HepG2 (cell line): ENCODE data around the gene AQP11. TPM values are rescaled to one million over a fixed set of nuclear protein-coding genes. Genes with fewer than 3 reads are reported as not detected.

Experiments
- AHR ChIP-seq: IDR thresholded peaks from 2 replicates; pipeline ENCODE4 v1.6.1; 2018; ENCODE audit warnings: missing genetic modification reagents, missing compliant biosample characterization
- BORCS8-MEF2B ChIP-seq: sonication (generic); formaldehyde crosslinking; IDR thresholded peaks from 2 replicates; pipeline ENCODE4 v1.8.0; 2022; ENCODE audit warnings: mild to moderate bottlenecking, missing genetic modification reagents
- HNF4A ChIP-seq: sonication (generic); formaldehyde crosslinking; IDR thresholded peaks from 2 replicates; pipeline ENCODE4 v1.4.0; 2020; ENCODE audit warnings: missing genetic modification reagents
- IKZF1 ChIP-seq: fragments of 450-650 bp; IDR thresholded peaks from 2 replicates; pipeline ENCODE4 v1.7.1; 2016
- MZF1 ChIP-seq: sonication (generic); formaldehyde crosslinking; IDR thresholded peaks from 2 replicates; pipeline ENCODE4 v1.8.1; 2023; ENCODE audit warnings: mild to moderate bottlenecking, missing genetic modification reagents, borderline replicate concordance
- RBM39 ChIP-seq: fragments of 200-400 bp; formaldehyde crosslinking; IDR thresholded peaks from one replicate; pipeline ENCODE4 v1.6.1; 2018; ENCODE audit warnings: antibody characterized with exemption, mild to moderate bottlenecking, low read depth, low read length; ENCODE audit not compliant: poor library complexity, severe bottlenecking
- RNF219 ChIP-seq: sonication (generic); formaldehyde crosslinking; IDR thresholded peaks from 2 replicates; pipeline ENCODE4 v1.5.0; 2020; ENCODE audit warnings: mild to moderate bottlenecking, missing genetic modification reagents
- TCF7 ChIP-seq: sonication (generic); IDR thresholded peaks from 2 replicates; pipeline ENCODE4 v1.6.1; 2016; ENCODE audit warnings: antibody characterized with exemption, low read depth
- ZBTB43 ChIP-seq: sonication (generic); formaldehyde crosslinking; conservative IDR thresholded peaks from 2 replicates; pipeline ENCODE4 v1.4.0; 2020; ENCODE audit warnings: missing genetic modification reagents
- ZNF142 ChIP-seq: sonication (generic); formaldehyde crosslinking; IDR thresholded peaks from 2 replicates; pipeline ENCODE4 v1.4.0; 2020; ENCODE audit warnings: missing genetic modification reagents
- ZNF431 ChIP-seq: sonication (generic); formaldehyde crosslinking; IDR thresholded peaks from 2 replicates; pipeline ENCODE4 v1.9.0; 2022; ENCODE audit warnings: missing genetic modification reagents, low read depth, mild to moderate bottlenecking, borderline replicate concordance
- ZNF484 ChIP-seq: sonication (generic); formaldehyde crosslinking; IDR thresholded peaks from 2 replicates; pipeline ENCODE4 v1.5.1; 2020; ENCODE audit warnings: mild to moderate bottlenecking, low read depth, missing genetic modification reagents, borderline replicate concordance
- polyA plus RNA-seq, 8 experiments: library from polyadenylated mRNA; depleted of rRNA in 3 of 8; stranded (reverse) in 7 of 8; unstranded in 1 of 8; fragments of >200 nt; fragmentation: Illumina TruSeq in 4 of 8; extraction: Trizol in 4 of 8; gene quantifications; 2 replicates each; pipeline versions ENCODE4 v1.2.1 to v1.2.3, GENCODE V29; 2011 to 2016; ENCODE audit warnings: low read depth in 4 of 8, missing spikeins in 1 of 8, mixed read lengths in 1 of 8; ENCODE audit not compliant: insufficient read depth in 1 of 8
- total RNA-seq, 5 experiments: library from RNA; depleted of rRNA; stranded (reverse); fragments of >200 nt; fragmentation: Illumina TruSeq; extraction: Trizol; gene quantifications; 2 replicates each; pipeline ENCODE4 v1.2.3, GENCODE V29; 2016; ENCODE audit warnings: low read depth in 1 of 5
- TF ChIP-seq, protein P1 (sequence below): IDR thresholded peaks from 2 replicates; pipeline ENCODE4 v1.6.1; 2018; ENCODE audit warnings: missing genetic modification reagents, mild to moderate bottlenecking, missing compliant biosample characterization
- TF ChIP-seq, protein P2 (sequence below): sonication (generic); formaldehyde crosslinking; conservative IDR thresholded peaks from 2 replicates; pipeline ENCODE4 v1.5.0; 2020; ENCODE audit warnings: missing genetic modification reagents
- TF ChIP-seq, protein P3 (sequence below): IDR thresholded peaks from 2 replicates; pipeline ENCODE4 v1.6.1; 2016

Gene AQP11
- total and polyA plus RNA-seq, 2 of the 13 experiments (the other 11 are each of a cell fraction or from before 2014, with no cell fraction given), result 10.4 to 15.3 TPM

GRCh38 chr11:77590194-77590782 lies 535 bp downstream of the AQP11 start (continued):
- TF ChIP-seq, protein P1, sequence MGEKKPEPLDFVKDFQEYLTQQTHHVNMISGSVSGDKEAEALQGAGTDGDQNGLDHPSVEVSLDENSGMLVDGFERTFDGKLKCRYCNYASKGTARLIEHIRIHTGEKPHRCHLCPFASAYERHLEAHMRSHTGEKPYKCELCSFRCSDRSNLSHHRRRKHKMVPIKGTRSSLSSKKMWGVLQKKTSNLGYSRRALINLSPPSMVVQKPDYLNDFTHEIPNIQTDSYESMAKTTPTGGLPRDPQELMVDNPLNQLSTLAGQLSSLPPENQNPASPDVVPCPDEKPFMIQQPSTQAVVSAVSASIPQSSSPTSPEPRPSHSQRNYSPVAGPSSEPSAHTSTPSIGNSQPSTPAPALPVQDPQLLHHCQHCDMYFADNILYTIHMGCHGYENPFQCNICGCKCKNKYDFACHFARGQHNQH (CRISPR knock-in tag), result no peak
- TF ChIP-seq, protein P2, sequence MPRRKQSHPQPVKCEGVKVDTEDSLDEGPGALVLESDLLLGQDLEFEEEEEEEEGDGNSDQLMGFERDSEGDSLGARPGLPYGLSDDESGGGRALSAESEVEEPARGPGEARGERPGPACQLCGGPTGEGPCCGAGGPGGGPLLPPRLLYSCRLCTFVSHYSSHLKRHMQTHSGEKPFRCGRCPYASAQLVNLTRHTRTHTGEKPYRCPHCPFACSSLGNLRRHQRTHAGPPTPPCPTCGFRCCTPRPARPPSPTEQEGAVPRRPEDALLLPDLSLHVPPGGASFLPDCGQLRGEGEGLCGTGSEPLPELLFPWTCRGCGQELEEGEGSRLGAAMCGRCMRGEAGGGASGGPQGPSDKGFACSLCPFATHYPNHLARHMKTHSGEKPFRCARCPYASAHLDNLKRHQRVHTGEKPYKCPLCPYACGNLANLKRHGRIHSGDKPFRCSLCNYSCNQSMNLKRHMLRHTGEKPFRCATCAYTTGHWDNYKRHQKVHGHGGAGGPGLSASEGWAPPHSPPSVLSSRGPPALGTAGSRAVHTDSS, result no peak; the same call in 1 of the 2 replicates
- TF ChIP-seq TCF7, result no peak
- TF ChIP-seq, protein P3, sequence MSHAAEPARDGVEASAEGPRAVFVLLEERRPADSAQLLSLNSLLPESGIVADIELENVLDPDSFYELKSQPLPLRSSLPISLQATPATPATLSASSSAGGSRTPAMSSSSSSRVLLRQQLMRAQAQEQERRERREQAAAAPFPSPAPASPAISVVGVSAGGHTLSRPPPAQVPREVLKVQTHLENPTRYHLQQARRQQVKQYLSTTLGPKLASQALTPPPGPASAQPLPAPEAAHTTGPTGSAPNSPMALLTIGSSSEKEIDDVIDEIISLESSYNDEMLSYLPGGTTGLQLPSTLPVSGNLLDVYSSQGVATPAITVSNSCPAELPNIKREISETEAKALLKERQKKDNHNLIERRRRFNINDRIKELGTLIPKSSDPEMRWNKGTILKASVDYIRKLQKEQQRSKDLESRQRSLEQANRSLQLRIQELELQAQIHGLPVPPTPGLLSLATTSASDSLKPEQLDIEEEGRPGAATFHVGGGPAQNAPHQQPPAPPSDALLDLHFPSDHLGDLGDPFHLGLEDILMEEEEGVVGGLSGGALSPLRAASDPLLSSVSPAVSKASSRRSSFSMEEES, result no peak; the same call in 1 of the 2 replicates
- TF ChIP-seq RBM39, result peak; percentile 9
- no peak for TF ChIP-seq ZNF431
- TF ChIP-seq MZF1 (CRISPR knock-in tag), result no peak
- no peak for TF ChIP-seq AHR
- TF ChIP-seq RNF219, result no peak
- TF ChIP-seq ZNF142 (CRISPR knock-in tag), result no peak; the same call in 1 of the 2 replicates
- TF ChIP-seq ZNF484 (CRISPR knock-in tag), result no peak
- 0 out of 2 replicates have a peak, but pooled peaks have one; percentile 5 for TF ChIP-seq BORCS8-MEF2B (CRISPR knock-in tag)
- no peak for TF ChIP-seq HNF4A (CRISPR knock-in tag)
- TF ChIP-seq IKZF1, result no peak
- TF ChIP-seq ZBTB43 (CRISPR knock-in tag), result no peak
